Posterior vena cava (tissue), 2 donors: ENCODE data around the gene PRSS8. TPM values are rescaled to one million over a fixed set of nuclear protein-coding genes. Genes with fewer than 3 reads are reported as not detected.

Source experiments
- DNase-seq: peaks from one replicate; pipeline ENCODE4 v3.0.0-alpha.2; 2020; ENCODE audit warnings: low spot score
- intact Hi-C, 2 donors: fragments of 100-400 bp; cut with DNase I; formaldehyde crosslinking; loops; one replicate each; pipeline versions ENCODE4 v1.14.1 to v1.14.2; 2022 to 2023
- total RNA-seq, 2 donors: library from RNA; stranded (reverse); fragmentation: NEBNext Ultra II Directional; extraction: Animal tissue kit (Norgen Biotek cat#: 25700); gene quantifications; one replicate each; pipeline ENCODE4 v1.2.1, GENCODE V29; 2021
- donor health status: DM: yes; HTN: yes; CAD: no.
- donor health status: DM: yes; HTN: yes; CAD: no.

The PRSS8 gene
- total RNA-seq, 2 donors from 2014 or later = 0.23 TPM; not detected in 1

DNA sequence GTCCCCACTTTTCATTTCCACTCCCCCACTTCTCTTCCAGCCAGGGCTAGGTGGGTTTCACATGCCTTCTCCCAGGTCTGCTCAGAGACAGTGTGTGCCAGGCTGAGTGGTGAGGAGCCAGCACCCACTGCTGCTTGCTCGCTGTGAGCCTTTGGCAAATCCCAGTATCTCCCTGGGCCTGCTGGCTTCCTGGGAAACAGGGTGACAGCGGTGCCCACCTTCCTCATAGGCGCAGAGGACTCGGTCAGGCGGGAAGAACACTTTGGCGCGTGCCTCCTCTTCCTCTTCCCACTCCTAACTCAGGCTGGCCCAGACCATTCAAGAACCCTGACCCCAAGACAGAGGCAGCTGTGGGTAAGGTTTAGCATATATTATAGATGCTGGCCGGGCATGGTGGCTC lies 46.3 kb downstream of the PRSS8 start:
- intact Hi-C loops = loop anchor here in 1 of 2 donors (10.0 kb wide), 1 partner anchor 374 kb away; no protein-coding TSS in a partner anchor
- no peak for DNase-seq

GRCh38 chr16:31088459-31089183 lies 46.9 kb downstream of the PRSS8 start, which contains the start of gene PRSS53:
Gene PRSS53 (minus strand): TSS chr16:31088943. CDS start chr16:31088809, 134 bp downstream.
- intact Hi-C loops = loop anchor here in 1 of 2 donors (10.0 kb wide), 1 partner anchor 374 kb away; no protein-coding TSS in a partner anchor
- no peak for DNase-seq

DNA sequence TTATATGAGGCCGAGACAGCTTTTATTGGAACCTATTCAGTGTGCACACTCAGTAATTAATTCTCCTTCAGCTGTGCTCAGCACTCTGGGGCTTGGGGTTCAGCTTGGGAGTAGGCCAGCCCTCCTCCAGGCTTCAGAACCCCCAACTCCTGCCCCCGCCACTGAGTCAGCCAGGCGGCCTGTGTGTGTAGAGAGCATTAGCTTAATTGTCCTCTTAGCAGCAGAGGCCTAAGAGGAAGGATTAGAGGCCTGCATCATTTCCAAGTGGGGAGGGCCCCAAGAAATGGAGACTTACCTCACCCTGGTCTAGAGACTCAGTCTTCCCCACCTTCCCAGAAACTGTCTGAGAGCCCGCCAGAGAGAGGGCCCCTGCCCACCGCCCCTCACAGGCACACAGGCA lies 47.6 kb downstream of the PRSS8 start:
- intact Hi-C loops = loop anchor here in 1 of 2 donors (10.0 kb wide), 1 partner anchor 373 kb away; no protein-coding TSS in a partner anchor
- no peak for DNase-seq

DNA sequence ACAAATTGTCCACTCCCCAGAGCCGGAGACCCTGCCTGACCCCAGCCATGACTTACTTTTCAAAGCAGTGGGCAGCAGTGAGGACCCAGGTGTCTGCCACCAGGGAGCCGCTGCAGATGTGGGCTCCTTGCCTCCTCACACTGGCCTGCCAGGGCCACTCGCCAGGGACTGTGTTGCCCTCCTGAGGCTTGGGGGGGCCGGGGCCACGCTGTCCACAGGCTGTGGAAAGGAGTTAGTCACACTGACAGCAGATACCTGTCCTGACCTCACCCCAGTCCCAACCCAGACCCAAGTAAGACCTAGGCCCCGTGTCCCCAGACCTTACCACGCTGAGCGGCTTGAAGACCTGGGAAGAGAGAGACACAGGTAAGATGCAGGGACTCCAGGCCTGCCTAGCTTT lies 48.0 kb downstream of the PRSS8 start:
- no peak for DNase-seq
- intact Hi-C loops = loop anchor here in 1 of 2 donors (10.0 kb wide), 1 partner anchor 373 kb away; no protein-coding TSS in a partner anchor

DNA sequence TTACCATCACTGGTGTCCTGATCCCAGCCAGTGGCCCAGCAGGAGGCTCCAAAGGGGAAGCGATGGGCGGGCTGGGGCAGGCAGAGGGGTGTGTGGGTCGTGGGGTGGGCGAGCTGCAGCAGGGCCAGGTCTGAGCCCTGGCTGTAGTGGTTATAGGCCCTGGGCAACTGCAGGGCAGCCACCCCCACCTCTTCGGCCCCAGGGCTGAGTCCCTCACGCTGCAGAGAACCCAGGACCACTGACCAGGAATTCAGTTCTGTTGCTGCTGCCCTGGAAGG lies 49.0 kb downstream of the PRSS8 start:
- no peak for DNase-seq
- intact Hi-C loops = loop anchor here in 1 of 2 donors (10.0 kb wide), 1 partner anchor 372 kb away; no protein-coding TSS in a partner anchor

DNA sequence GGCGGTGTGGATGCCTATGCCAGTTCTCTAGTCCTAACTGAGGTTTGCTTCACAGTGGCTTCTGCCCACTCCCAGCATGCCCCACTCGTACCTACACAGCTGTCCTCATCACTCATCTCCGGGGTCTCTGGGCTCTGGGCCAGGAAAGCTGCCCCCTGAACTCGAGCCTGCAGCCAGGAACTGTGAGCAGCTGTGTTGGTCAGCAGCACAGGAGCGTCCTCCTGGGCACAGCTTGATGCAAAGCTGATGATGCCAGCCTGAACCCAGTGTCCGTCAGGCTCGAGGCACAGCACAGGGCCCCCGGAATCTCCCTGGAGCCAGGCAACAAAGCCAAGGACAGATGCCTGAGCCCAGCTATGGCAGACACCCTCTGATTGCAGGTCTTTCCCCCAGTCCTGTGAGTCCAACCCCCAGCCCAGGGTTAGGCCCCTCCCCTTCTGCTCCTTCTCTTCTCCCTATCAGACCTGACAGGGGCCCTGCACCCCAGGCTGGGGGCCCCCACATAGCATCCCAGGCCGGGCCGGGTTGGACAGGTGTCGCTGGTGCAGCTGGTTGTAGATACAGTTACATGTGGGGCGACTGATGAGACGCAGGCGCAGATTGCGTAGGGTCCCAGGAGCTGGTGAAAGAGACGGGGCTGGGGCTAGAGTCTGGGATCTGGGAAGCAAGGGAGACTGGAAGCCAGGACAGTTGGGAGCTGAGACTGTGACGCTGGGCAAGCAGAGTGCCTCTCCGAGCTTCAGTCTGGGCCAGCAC lies 49.5 kb downstream of the PRSS8 start:
- no peak for DNase-seq
- intact Hi-C loops = loop anchor here in 1 of 2 donors (10.0 kb wide), 1 partner anchor 371 kb away; no protein-coding TSS in a partner anchor

DNA sequence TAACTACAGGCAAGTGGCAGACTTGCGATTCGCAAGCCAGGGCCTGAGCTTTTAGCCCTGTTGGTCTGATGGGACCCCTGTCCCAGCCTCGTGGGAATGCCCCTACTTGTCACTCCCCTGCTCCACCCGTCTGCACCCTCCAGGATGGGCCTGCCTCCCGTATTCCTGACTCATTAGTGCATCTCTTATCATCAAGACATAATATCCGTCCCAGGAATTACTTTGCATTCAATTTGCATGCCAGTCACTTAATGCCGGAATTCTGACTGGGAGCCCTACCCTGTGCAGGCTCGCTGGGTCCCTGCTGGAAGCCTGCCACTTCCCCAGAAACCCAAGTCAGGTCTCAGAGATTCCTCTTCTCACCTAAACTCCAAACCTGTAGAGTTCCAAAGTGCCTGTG lies 50.1 kb downstream of the PRSS8 start:
- DNase-seq = no peak

GRCh38 chr16:31084584-31085302 lies 50.8 kb downstream of the PRSS8 start:
- intact Hi-C loops = loop anchor here in 1 of 2 donors (10.0 kb wide), 1 partner anchor 370 kb away; no protein-coding TSS in a partner anchor
- no peak for DNase-seq

More for the DNA sequence above, 50.1 kb downstream of the PRSS8 start:
- intact Hi-C loops = loop anchor here in 1 of 2 donors (10.0 kb wide), 1 partner anchor 371 kb away; no protein-coding TSS in a partner anchor

DNA sequence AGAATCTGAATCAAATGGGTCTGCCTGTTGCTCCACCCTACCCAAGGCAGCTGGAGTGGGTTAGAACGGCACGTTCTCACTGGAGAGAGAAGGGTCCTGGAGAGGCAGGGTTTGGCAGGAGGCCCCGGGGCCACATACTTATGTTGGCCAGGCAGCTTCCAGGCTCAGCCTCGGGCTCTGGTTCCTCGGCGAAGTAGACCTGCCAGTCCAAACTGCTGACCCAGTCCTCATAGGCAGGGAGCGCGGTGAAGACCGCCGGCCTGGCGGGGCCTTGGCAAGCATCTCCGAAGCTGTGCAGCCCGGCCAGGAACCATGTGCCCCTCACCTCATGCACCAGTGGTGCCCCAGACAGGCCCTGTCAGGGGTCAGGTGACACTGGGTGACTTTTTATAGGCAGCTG lies 51.5 kb downstream of the PRSS8 start:
- intact Hi-C loops = loop anchor here in 1 of 2 donors (10.0 kb wide), 1 partner anchor 369 kb away; no protein-coding TSS in a partner anchor
- DNase-seq = no peak

- intact Hi-C loops = loop anchor here in 1 of 2 donors (10.0 kb wide), 1 partner anchor 369 kb away; no protein-coding TSS in a partner anchor
Measured at GRCh38 chr16:31083556-31083955, 52.0 kb downstream of the PRSS8 start.

DNA sequence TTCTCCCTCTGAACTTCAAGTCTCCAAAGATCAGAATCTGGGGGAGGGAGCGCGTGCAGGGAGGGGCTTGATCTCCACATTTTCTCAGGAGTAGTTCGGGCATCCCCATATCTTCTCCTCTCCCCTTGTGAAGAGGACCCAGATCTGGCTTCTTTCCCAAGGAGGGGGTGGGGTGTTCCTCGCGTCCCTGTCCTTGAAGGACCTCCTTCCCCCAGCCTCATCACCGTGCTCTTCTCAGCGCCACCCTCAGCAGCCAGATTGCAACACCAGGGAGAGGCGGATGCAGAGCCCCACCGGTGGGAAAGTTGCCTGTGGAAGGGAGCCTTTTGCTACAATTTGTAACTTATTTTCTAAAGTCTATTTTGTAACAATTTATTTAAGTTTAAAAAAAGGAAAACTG lies 52.4 kb downstream of the PRSS8 start:
- intact Hi-C loops = loop anchor here in 1 of 2 donors (10.0 kb wide), 1 partner anchor 368 kb away; no protein-coding TSS in a partner anchor
- DNase-seq = no peak

More at GRCh38 chr16:31083556-31083955, 52.0 kb downstream of the PRSS8 start:
- DNase-seq = no peak

GRCh38 chr16:31082368-31083045 lies 53.0 kb downstream of the PRSS8 start:
- intact Hi-C loops = loop anchor here in 1 of 2 donors (10.0 kb wide), 1 partner anchor 368 kb away; no protein-coding TSS in a partner anchor

More at GRCh38 chr16:31082368-31083045, 53.0 kb downstream of the PRSS8 start:
- no peak for DNase-seq

Other genes with a start within 250 kb of the PRSS8 start
- 10 to 100 TPM; 33.6 to 36.3 TPM for gene BCL7C, start 241.7 kb downstream of the PRSS8 start, total RNA-seq
- 1 to 10 TPM; 5.0 to 5.2 TPM for gene CTF1, start 239.1 kb downstream of the PRSS8 start, total RNA-seq
- 10 to 100 TPM; 13.7 to 14.5 TPM for gene FBXL19, start 212.2 kb downstream of the PRSS8 start, total RNA-seq
- gene ORAI3, start 186.7 kb downstream of the PRSS8 start, total RNA-seq = 10 to 100 TPM; 11.0 to 17.5 TPM
- 10 to 100 TPM; 11.8 to 17.7 TPM for gene SETD1A, start 178.0 kb downstream of the PRSS8 start, total RNA-seq
- 10 to 100 TPM; 38.5 to 39.2 TPM for gene HSD3B7, start 150.5 kb downstream of the PRSS8 start, total RNA-seq
- 1 to 10 TPM in 1 of 2 donors, under 1 TPM in 1; 0.95 to 1.1 TPM for gene STX1B, start 125.1 kb downstream of the PRSS8 start, total RNA-seq
- 10 to 100 TPM; 54.4 to 75.4 TPM for gene STX4, start 102.2 kb downstream of the PRSS8 start, total RNA-seq
- gene ZNF668, start 61.5 kb downstream of the PRSS8 start, total RNA-seq = 10 to 100 TPM; 12.1 to 14.6 TPM
- 10 to 100 TPM; 10.1 to 11.7 TPM for gene ZNF646, start 61.3 kb downstream of the PRSS8 start, total RNA-seq
- 1 to 10 TPM; 1.5 to 3.5 TPM for gene PRSS53, start 46.8 kb downstream of the PRSS8 start, total RNA-seq
- gene VKORC1, start 40.9 kb downstream of the PRSS8 start, total RNA-seq = 100 to 1,000 TPM in 1 of 2 donors, 10 to 100 TPM in 1; 77.8 to 113 TPM
- 10 to 100 TPM; 29.8 to 30.6 TPM for gene BCKDK, start 27.3 kb downstream of the PRSS8 start, total RNA-seq
- 10 to 100 TPM; 49.9 to 51.3 TPM for gene KAT8, start 18.1 kb downstream of the PRSS8 start, total RNA-seq
- 1 to 10 TPM; 2.9 to 5.2 TPM for gene PRSS36, start 14.3 kb upstream of the PRSS8 start, total RNA-seq
- gene FUS, start 44.4 kb upstream of the PRSS8 start, total RNA-seq = 100 to 1,000 TPM; 168 to 208 TPM
- 10 to 100 TPM; 13.0 to 23.9 TPM for gene PYCARD, start 67.0 kb upstream of the PRSS8 start, total RNA-seq
- under 1 TPM; 0.05 to 0.10 TPM for gene TRIM72, start 78.4 kb upstream of the PRSS8 start, total RNA-seq
- not detected for gene PYDC1, start 81.4 kb upstream of the PRSS8 start, total RNA-seq
- 10 to 100 TPM; 12.3 to 35.7 TPM for gene ITGAM, start 124.2 kb upstream of the PRSS8 start, total RNA-seq
- gene ITGAX, start 219.4 kb upstream of the PRSS8 start, total RNA-seq = 10 to 100 TPM; 13.4 to 15.2 TPM